B cell (primary cell): ENCODE results near the gene C2CD3. TPM values are rescaled to one million over a fixed set of nuclear protein-coding genes. Genes with fewer than 3 reads are reported as not detected.

ENCODE experiments used
- ATAC-seq: fragments of 200-7000 bp; cut with Tn5 transposase; one replicate; pipeline ENCODE4 v1.10.0; 2021; ENCODE audit warnings: low read depth, mild to moderate bottlenecking, moderate number of reproducible peaks, moderate library complexity
- CTCF ChIA-PET: fragments of 350-600 bp; sonication (Branson Sonifier 250); formaldehyde crosslinking; loops from one replicate; lab custom pipeline; 2021; ENCODE audit warnings: antibody characterized with exemption, inconsistent platforms; lab: Charles Lee
- POLR2A ChIA-PET: fragments of 350-600 bp; sonication (Branson Sonifier 250); formaldehyde crosslinking; loops from one replicate; lab custom pipeline; 2021; ENCODE audit warnings: antibody characterized with exemption; lab: Charles Lee
- DNase-seq: peaks from one replicate; pipeline ENCODE4 v3.0.0; 2013
- H2AFZ ChIP-seq: 2 replicates; pipeline ENCODE4 v1.6.1; 2012; ENCODE audit warnings: mild to moderate bottlenecking, low read depth, low read length; ENCODE audit not compliant: insufficient read depth, poor library complexity, severe bottlenecking
- H3K27ac ChIP-seq, 2 donors: 1 replicate in 1 of 2; 2 replicates in 1 of 2; pipeline ENCODE4 v1.5.1; 2012 to 2013; ENCODE audit warnings: low read length in 2 of 2, mild to moderate bottlenecking in 2 of 2, moderate library complexity in 1 of 2
- H3K27me3 ChIP-seq, 4 experiments: fragments of 200-600 bp in 1 of 4; sonication (generic) in 1 of 4; replicated peaks in 1 of 4; 1 replicate in 2 of 4; 2 replicates in 2 of 4; pipeline versions ENCODE4 v1.6.1 to v1.7.0; 2013 to 2016; ENCODE audit warnings: low read length in 3 of 4, mild to moderate bottlenecking in 2 of 4, mixed read lengths in 1 of 4, moderate library complexity in 1 of 4; ENCODE audit not compliant: insufficient read depth in 4 of 4, control insufficient read depth in 3 of 4; ENCODE audit errors: control extremely low read depth in 1 of 4
- H3K36me3 ChIP-seq, 2 experiments: replicated peaks in 1 of 2; 1 replicate in 1 of 2; 2 replicates in 1 of 2; pipeline versions ENCODE4 v1.6.1 to v1.7.1; 2013; ENCODE audit warnings: low read length in 1 of 2; ENCODE audit not compliant: insufficient read depth in 2 of 2, control insufficient read depth in 1 of 2; ENCODE audit errors: control extremely low read depth in 1 of 2, extremely low read depth in 1 of 2
- H3K4me1 ChIP-seq, 2 donors: fragments of 200-600 bp in 1 of 2; sonication (generic) in 1 of 2; 1 replicate in 1 of 2; 2 replicates in 1 of 2; pipeline versions ENCODE4 v1.5.1 to v1.6.1; 2013 to 2017; ENCODE audit warnings: low read length in 2 of 2; ENCODE audit not compliant: control insufficient read depth in 2 of 2, insufficient read depth in 2 of 2
- H3K4me2 ChIP-seq: replicated peaks from 2 replicates; pipeline ENCODE3; 2012; ENCODE audit warnings: mild to moderate bottlenecking, low read depth, low read length; ENCODE audit not compliant: poor library complexity, severe bottlenecking
- H3K4me3 ChIP-seq, 5 experiments: fragments of 200-600 bp in 1 of 5; sonication (generic) in 1 of 5; 1 replicate in 3 of 5; 2 replicates in 2 of 5; pipeline versions ENCODE4 v1.5.1 to v1.7.0; 2011 to 2016; ENCODE audit warnings: low read length in 4 of 5, mild to moderate bottlenecking in 4 of 5, low read depth in 2 of 5, control low read depth in 1 of 5, moderate library complexity in 1 of 5; ENCODE audit not compliant: insufficient read depth in 1 of 5; ENCODE audit errors: control extremely low read depth in 1 of 5, extremely low read depth in 1 of 5
- H3K79me2 ChIP-seq: fragments of 200-600 bp; sonication (generic); one replicate; pipeline ENCODE4 v1.6.0; 2016; ENCODE audit warnings: low read length; ENCODE audit not compliant: control insufficient read depth, insufficient read depth
- H3K9ac ChIP-seq: fragments of 200-600 bp; sonication (generic); 2 replicates; pipeline ENCODE4 v1.6.1; 2017; ENCODE audit warnings: mild to moderate bottlenecking, low read length, moderate library complexity
- H3K9me3 ChIP-seq, 3 donors: one replicate each; pipeline versions ENCODE4 v1.6.1 to v1.7.1; 2013; ENCODE audit warnings: low read length in 2 of 3; ENCODE audit not compliant: control insufficient read depth in 2 of 3, insufficient read depth in 1 of 3; ENCODE audit errors: control extremely low read depth in 1 of 3
- H4K20me1 ChIP-seq: 2 replicates; pipeline ENCODE4 v1.6.0; 2012; ENCODE audit warnings: mild to moderate bottlenecking, low read length; ENCODE audit not compliant: insufficient read depth, control insufficient read depth, poor library complexity, severe bottlenecking
- H3K27ac Mint-ChIP-seq: one replicate; pipeline ENCODE4 v1.8.0; 2021; ENCODE audit warnings: mixed read lengths
- H3K27me3 Mint-ChIP-seq: one replicate; pipeline ENCODE4 v1.8.0; 2021; ENCODE audit warnings: mixed read lengths
- H3K4me1 Mint-ChIP-seq: one replicate; pipeline ENCODE4 v1.8.0; 2021; ENCODE audit warnings: mixed read lengths
- H3K4me3 Mint-ChIP-seq: one replicate; pipeline ENCODE4 v1.8.0; 2021; ENCODE audit warnings: mixed read lengths
- H3K9me3 Mint-ChIP-seq: one replicate; pipeline ENCODE4 v1.8.0; 2022; ENCODE audit warnings: mixed read lengths; ENCODE audit not compliant: insufficient read depth
- EZH2 ChIP-seq: IDR thresholded peaks from 2 replicates; pipeline ENCODE4 v1.6.1; 2012; ENCODE audit warnings: borderline replicate concordance, low read depth, mild to moderate bottlenecking, moderate library complexity, low read length; ENCODE audit not compliant: insufficient read depth, poor library complexity, severe bottlenecking
- WGBS: methylation state at CpG from one replicate; pipeline ENCODE4 v1.1.5; 2013; ENCODE audit warnings: missing lambda C conversion rate; ENCODE audit not compliant: insufficient coverage; 5-methylcytosine and 5-hydroxymethylcytosine counted together
- intact Hi-C: fragments of 100-400 bp; cut with micrococcal nuclease; formaldehyde crosslinking; loops from one replicate; pipeline ENCODE4 v1.10.0; 2022
- polyA plus RNA-seq: library from polyadenylated mRNA; depleted of rRNA; stranded (reverse); fragments of >200 nt; gene quantifications from 2 replicates; pipeline ENCODE4 v1.2.3, GENCODE V29; 2012
- total RNA-seq, 2 donors: library from RNA; stranded (reverse); fragments of 120-200 nt in 1 of 2; gene quantifications; 1 replicate in 1 of 2; 2 replicates in 1 of 2; pipeline versions ENCODE4 v1.2.3 to v1.2.4, GENCODE V29; 2013 to 2022
- TF ChIP-seq, protein P1 (sequence below): fragments of 200-600 bp; IDR thresholded peaks from one replicate; pipeline ENCODE4 v1.8.0; 2022; ENCODE audit warnings: antibody characterized with exemption, mild to moderate bottlenecking

C2CD3 gene
- total and polyA plus RNA-seq, 2 donors (not counting 1 experiment from before 2014, with no cell fraction given), result 19.8 to 69.0 TPM

DNA sequence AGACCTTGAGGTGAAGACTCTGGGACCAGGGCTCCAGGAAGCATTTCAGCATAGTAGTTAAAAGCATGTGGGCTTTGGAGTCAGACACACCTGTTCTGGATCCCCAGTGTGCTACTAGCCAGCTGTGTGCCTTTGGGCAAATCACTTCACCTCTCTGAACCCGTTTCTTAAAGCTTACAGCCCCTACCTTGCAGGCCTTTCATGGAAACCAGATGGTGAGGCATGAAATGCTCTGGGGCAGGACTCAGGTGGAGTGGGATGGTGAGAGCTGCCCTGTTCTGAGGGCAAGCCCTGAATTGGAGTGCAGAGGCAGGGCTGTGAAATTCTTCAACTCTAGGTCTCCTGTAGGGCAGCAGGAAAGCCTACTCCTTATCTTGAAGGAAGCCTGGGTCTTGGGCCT is 198.6 kb downstream of the C2CD3 start:
- Histone ChIP-seq H3K27ac (peak overlapping the region; percentile 19 to 94), H3K36me3 (peaks cover 11 to 33% of the 10 kb centered on the region in 2 experiments), H3K9me3 (no peaks in the 10 kb centered on the region), H3K4me2 (peak overlapping the region; percentile 24), H3K27me3 (no peaks in the 10 kb centered on the region), H3K4me1 (peaks cover 86 to 95% of the 10 kb centered on the region in 2 donors), H2AFZ (no peak overlapping the region), H3K9ac (no peak overlapping the region), H4K20me1 (peaks cover 42% of the 10 kb centered on the region), H3K79me2 (peaks cover 7% of the 10 kb centered on the region), H3K4me3 (no peak overlapping the region)
- Mint-ChIP-seq H3K4me3 (peak overlapping the region; percentile 26), H3K27me3 (no peaks in the 10 kb centered on the region), H3K4me1 (peaks cover 91% of the 10 kb centered on the region), H3K27ac (peak overlapping the region; percentile 96), H3K9me3 (no peaks in the 10 kb centered on the region)
- WGBS, result no CpG with 5 or more reads among the region's 1 CpG
- ChIA-PET POLR2A (interaction anchor here (0.7 to 9.4 kb wide), 5 partner anchors 9 to 56 kb away, joined by 3 to 155 read pairs (median 4); partner anchors contain the start of gene UCP2), CTCF (interaction anchor here (1.1 to 9.9 kb wide), 4 partner anchors 8 to 62 kb away, joined by 3 to 97 read pairs (median 4); partner anchors contain the start of gene UCP2)
- ATAC-seq (no peak), DNase-seq (peak; percentile 46)
- intact Hi-C loops, result no loop called here
- TF ChIP-seq, protein P1, sequence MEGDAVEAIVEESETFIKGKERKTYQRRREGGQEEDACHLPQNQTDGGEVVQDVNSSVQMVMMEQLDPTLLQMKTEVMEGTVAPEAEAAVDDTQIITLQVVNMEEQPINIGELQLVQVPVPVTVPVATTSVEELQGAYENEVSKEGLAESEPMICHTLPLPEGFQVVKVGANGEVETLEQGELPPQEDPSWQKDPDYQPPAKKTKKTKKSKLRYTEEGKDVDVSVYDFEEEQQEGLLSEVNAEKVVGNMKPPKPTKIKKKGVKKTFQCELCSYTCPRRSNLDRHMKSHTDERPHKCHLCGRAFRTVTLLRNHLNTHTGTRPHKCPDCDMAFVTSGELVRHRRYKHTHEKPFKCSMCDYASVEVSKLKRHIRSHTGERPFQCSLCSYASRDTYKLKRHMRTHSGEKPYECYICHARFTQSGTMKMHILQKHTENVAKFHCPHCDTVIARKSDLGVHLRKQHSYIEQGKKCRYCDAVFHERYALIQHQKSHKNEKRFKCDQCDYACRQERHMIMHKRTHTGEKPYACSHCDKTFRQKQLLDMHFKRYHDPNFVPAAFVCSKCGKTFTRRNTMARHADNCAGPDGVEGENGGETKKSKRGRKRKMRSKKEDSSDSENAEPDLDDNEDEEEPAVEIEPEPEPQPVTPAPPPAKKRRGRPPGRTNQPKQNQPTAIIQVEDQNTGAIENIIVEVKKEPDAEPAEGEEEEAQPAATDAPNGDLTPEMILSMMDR, result no peak
- TF ChIP-seq EZH2, result no peak

DNA sequence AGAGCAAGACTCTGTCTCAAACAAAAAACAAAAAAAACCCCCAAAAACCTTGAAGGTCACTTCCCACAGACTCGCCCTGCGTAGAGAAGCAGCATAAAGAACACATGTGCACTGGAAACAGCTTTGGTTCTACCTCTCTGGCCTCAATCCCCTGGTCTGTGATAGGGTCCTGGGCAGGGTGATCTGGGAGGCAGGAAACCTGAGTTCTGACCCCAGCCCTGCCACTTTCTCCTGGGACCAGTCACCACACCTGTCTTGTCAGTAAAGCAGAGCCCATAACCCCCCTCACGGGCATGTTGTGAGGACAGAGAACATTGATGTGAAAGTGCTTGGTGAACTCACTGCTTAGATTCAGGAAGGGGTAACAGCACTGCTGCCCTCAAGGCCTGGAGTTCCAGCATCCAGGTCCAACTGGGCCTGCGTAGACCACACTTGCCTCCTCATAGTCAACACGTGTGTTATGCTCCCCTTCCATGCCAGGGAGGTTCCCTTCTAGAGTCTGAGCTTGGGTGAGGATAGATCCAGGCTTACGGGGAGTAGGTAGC is 199.6 kb downstream of the C2CD3 start:
- Histone ChIP-seq H3K9me3 (no peaks in the 10 kb centered on the region), H4K20me1 (peaks cover 33% of the 10 kb centered on the region), H3K4me1 (peaks cover 77 to 86% of the 10 kb centered on the region in 2 donors), H3K79me2 (no peaks in the 10 kb centered on the region), H3K9ac (no peak overlapping the region), H3K27me3 (no peaks in the 10 kb centered on the region), H3K36me3 (peaks cover 3 to 23% of the 10 kb centered on the region in 2 experiments), H2AFZ (no peak overlapping the region), H3K27ac (peak overlapping the region; percentile 61 to 78), H3K4me3 (no peak overlapping the region), H3K4me2 (peak overlapping the region; percentile 29)
- no peak for TF ChIP-seq EZH2
- TF ChIP-seq, protein P1, result no peak
- ATAC-seq (peak; percentile 9), DNase-seq (peak; percentile 62)
- Mint-ChIP-seq H3K4me1 (peaks cover 83% of the 10 kb centered on the region), H3K27me3 (no peaks in the 10 kb centered on the region), H3K4me3 (peak overlapping the region; percentile 69), H3K9me3 (no peaks in the 10 kb centered on the region), H3K27ac (peak overlapping the region; percentile 96)
- POLR2A ChIA-PET, result interaction anchor here (0.5 to 9.4 kb wide), 6 partner anchors 10 to 123 kb away, joined by 3 to 155 read pairs (median 4); partner anchors contain the start of gene UCP2
- CTCF ChIA-PET, result interaction anchor here (1.2 to 9.9 kb wide), 2 partner anchors 10 to 63 kb away, joined by 3 to 97 read pairs; partner anchors contain the start of gene UCP2
- intact Hi-C loops, result no loop called here
- WGBS, result 27% methylated on average over 3 of the region's 6 CpGs
